Mammary epithelial cell (primary cell): ENCODE measurements around the gene TRIM54.

Source experiments
- EZH2 ChIP-seq: IDR thresholded peaks from 2 replicates; pipeline ENCODE4 v1.6.1; 2012; ENCODE audit warnings: low read length, inconsistent platforms, borderline replicate concordance
- TF ChIP-seq, protein P1 (sequence below), 2 donors: IDR thresholded peaks in 1 of 2; conservative IDR thresholded peaks in 1 of 2; 2 replicates each; pipeline ENCODE4 v1.5.1; 2011 to 2012; ENCODE audit warnings: inconsistent platforms in 2 of 2, low read length in 2 of 2, mild to moderate bottlenecking in 2 of 2, control low read depth in 1 of 2, low read depth in 1 of 2; ENCODE audit not compliant: insufficient read depth in 1 of 2; ENCODE audit errors: extremely low read depth in 1 of 2

DNA sequence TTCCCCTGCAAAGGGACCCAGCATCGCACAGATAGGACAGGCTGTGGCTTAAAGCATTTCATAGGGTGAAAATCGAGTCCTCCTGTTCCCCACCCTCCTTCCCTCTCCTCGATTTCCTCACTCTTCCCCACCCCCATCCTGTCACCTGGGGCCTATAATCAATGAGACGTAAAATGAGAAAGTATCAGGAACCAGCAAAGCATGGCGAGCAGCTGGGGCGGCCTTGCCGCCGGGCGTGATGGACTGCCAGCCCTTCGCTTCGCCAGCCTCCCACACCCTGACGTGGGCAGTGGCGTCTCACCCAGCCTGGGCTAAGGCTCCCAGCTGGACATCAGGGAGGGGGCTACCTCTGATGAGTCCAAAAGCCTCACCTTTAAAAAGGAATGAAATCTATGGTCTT, 30.5 kb upstream of the TRIM54 start:
- TF ChIP-seq, protein P1, sequence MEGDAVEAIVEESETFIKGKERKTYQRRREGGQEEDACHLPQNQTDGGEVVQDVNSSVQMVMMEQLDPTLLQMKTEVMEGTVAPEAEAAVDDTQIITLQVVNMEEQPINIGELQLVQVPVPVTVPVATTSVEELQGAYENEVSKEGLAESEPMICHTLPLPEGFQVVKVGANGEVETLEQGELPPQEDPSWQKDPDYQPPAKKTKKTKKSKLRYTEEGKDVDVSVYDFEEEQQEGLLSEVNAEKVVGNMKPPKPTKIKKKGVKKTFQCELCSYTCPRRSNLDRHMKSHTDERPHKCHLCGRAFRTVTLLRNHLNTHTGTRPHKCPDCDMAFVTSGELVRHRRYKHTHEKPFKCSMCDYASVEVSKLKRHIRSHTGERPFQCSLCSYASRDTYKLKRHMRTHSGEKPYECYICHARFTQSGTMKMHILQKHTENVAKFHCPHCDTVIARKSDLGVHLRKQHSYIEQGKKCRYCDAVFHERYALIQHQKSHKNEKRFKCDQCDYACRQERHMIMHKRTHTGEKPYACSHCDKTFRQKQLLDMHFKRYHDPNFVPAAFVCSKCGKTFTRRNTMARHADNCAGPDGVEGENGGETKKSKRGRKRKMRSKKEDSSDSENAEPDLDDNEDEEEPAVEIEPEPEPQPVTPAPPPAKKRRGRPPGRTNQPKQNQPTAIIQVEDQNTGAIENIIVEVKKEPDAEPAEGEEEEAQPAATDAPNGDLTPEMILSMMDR (conservative IDR thresholded peaks at IDR 0.05 in 1 of 2, IDR thresholded peaks at IDR 0.05 in 1 of 2; ENCODE audit: extremely low read depth in 1 of 2, insufficient read depth in 1 of 2, low read depth in 1 of 2, low read length in 2 of 2): no peak
- TF ChIP-seq EZH2: no peak
